ENCODE measurements around the gene TGFBR2. TPM values are rescaled to one million over a fixed set of nuclear protein-coding genes. Genes with fewer than 3 reads are reported as not detected.

The TGFBR2 gene
- total and polyA plus RNA-seq, 2 of the 13 experiments (the other 11 are each of a cell fraction or from before 2014, with no cell fraction given): 82.2 to 187 TPM

DNA sequence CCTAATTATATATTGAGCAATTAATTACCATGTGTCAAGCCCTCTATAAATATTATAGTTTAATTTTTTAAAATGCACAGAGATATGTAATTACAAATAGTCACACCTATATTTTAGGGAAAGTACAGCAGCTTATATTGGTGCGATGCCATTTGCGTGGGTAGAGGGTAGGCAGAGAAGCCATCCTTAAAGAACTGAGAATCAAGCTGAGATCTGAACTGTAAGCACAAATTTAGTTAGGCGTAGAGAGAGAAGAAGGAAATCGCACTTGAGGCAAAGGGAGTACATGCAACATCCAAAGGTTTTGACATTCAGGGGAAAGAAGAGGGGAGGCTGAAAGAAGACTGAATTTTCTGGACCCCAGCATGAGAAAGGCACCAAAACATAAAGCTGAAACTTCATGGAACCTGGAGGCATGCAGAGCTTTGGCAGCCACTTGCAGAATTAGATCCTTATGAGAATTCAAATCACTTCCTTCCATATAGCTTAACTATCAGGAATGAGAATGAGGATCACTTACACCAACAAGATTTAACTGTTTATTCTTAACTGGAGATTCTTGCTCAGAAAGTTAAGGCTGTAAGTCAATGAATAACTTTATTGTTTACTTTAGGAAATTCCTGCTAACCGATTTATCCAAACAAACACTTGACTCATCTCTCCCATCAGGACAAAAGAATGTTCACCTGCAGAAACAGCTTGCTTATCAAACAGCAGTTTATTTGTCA, 114.3 kb downstream of the TGFBR2 start (continued):
- TF ChIP-seq ZKSCAN8 (CRISPR knock-in tag; IDR thresholded peaks at IDR 0.05; ENCODE audit: borderline replicate concordance) (0 out of 2 replicates have a peak, but pooled peaks have one; percentile 33), FOXK1 (CRISPR knock-in tag; IDR thresholded peaks at IDR 0.05; ENCODE audit: borderline replicate concordance, low read depth) (no peak), ZNF629 (CRISPR knock-in tag; conservative IDR thresholded peaks at IDR 0.05) (no peak), BRD4 (CRISPR knock-in tag; IDR thresholded peaks at IDR 0.05) (no peak), ZNF567 (CRISPR knock-in tag; IDR thresholded peaks at IDR 0.05; ENCODE audit: borderline replicate concordance) (no peak), ZC3H13 (CRISPR knock-in tag; IDR thresholded peaks at IDR 0.05) (no peak), NCOA5 (CRISPR knock-in tag; IDR thresholded peaks at IDR 0.05) (no peak), MBNL3 (CRISPR knock-in tag; conservative IDR thresholded peaks at IDR 0.05) (no peak), ZNF556 (CRISPR knock-in tag; IDR thresholded peaks at IDR 0.05; ENCODE audit: borderline replicate concordance) (0 out of 2 replicates have a peak, but pooled peaks have one; percentile 27), NRL (CRISPR knock-in tag; IDR thresholded peaks at IDR 0.05; ENCODE audit: borderline replicate concordance) (no peak), NFAT5 (CRISPR knock-in tag; IDR thresholded peaks at IDR 0.05) (no peak), BRCA1 (CRISPR knock-in tag; IDR thresholded peaks at IDR 0.05) (no peak), ZNF468 (CRISPR knock-in tag; IDR thresholded peaks at IDR 0.05) (no peak), GTF3A (CRISPR knock-in tag; conservative IDR thresholded peaks at IDR 0.05) (no peak), ZNF124 (CRISPR knock-in tag; IDR thresholded peaks at IDR 0.05) (no peak), ZNF263 (CRISPR knock-in tag; IDR thresholded peaks at IDR 0.05) (no peak), CC2D1A (CRISPR knock-in tag; IDR thresholded peaks at IDR 0.05) (no peak), KDM1A (CRISPR knock-in tag; IDR thresholded peaks at IDR 0.05) (no peak), ZNF883 (CRISPR knock-in tag; IDR thresholded peaks at IDR 0.05; ENCODE audit: not compliant biosample characterization) (no peak)
- TF ChIP-seq, protein P1, sequence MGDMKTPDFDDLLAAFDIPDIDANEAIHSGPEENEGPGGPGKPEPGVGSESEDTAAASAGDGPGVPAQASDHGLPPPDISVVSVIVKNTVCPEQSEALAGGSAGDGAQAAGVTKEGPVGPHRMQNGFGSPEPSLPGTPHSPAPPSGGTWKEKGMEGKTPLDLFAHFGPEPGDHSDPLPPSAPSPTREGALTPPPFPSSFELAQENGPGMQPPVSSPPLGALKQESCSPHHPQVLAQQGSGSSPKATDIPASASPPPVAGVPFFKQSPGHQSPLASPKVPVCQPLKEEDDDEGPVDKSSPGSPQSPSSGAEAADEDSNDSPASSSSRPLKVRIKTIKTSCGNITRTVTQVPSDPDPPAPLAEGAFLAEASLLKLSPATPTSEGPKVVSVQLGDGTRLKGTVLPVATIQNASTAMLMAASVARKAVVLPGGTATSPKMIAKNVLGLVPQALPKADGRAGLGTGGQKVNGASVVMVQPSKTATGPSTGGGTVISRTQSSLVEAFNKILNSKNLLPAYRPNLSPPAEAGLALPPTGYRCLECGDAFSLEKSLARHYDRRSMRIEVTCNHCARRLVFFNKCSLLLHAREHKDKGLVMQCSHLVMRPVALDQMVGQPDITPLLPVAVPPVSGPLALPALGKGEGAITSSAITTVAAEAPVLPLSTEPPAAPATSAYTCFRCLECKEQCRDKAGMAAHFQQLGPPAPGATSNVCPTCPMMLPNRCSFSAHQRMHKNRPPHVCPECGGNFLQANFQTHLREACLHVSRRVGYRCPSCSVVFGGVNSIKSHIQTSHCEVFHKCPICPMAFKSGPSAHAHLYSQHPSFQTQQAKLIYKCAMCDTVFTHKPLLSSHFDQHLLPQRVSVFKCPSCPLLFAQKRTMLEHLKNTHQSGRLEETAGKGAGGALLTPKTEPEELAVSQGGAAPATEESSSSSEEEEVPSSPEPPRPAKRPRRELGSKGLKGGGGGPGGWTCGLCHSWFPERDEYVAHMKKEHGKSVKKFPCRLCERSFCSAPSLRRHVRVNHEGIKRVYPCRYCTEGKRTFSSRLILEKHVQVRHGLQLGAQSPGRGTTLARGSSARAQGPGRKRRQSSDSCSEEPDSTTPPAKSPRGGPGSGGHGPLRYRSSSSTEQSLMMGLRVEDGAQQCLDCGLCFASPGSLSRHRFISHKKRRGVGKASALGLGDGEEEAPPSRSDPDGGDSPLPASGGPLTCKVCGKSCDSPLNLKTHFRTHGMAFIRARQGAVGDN (CRISPR knock-in tag; IDR thresholded peaks at IDR 0.05): no peak
- TF ChIP-seq, protein P2, sequence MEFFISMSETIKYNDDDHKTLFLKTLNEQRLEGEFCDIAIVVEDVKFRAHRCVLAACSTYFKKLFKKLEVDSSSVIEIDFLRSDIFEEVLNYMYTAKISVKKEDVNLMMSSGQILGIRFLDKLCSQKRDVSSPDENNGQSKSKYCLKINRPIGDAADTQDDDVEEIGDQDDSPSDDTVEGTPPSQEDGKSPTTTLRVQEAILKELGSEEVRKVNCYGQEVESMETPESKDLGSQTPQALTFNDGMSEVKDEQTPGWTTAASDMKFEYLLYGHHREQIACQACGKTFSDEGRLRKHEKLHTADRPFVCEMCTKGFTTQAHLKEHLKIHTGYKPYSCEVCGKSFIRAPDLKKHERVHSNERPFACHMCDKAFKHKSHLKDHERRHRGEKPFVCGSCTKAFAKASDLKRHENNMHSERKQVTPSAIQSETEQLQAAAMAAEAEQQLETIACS (CRISPR knock-in tag; IDR thresholded peaks at IDR 0.05): no peak

Measured in HepG2 (cell line).